ENCODE results near the gene TTLL10. TPM values are rescaled to one million over a fixed set of nuclear protein-coding genes. Genes with fewer than 3 reads are reported as not detected.

TTLL10 gene
- total and polyA plus RNA-seq, 4 donors, result not detected

GRCh38 chr1:1137256-1138045, 36.2 kb upstream of the TTLL10 start:
- Histone ChIP-seq H3K9me3 (ENCODE audit: control insufficient read depth in 4 of 4, low read length in 3 of 4) (no peaks in the 10 kb centered on the region), H3K36me3 (ENCODE audit: control insufficient read depth in 4 of 4, insufficient read depth in 3 of 4, low read depth in 1 of 4, low read length in 3 of 4) (no peaks in the 10 kb centered on the region), H3K27ac (ENCODE audit: low read depth in 1 of 2, low read length in 2 of 2) (no peak overlapping the region), H3K4me3 (ENCODE audit: low read depth in 1 of 3, low read length in 3 of 3) (no peak overlapping the region), H3K27me3 (ENCODE audit: control insufficient read depth in 4 of 4, insufficient read depth in 4 of 4, low read length in 3 of 4) (no peaks in the 10 kb centered on the region), H3K4me1 (ENCODE audit: control insufficient read depth in 4 of 4, insufficient read depth in 4 of 4, low read length in 3 of 4) (peaks cover 0 to 7% (median 1%) of the 10 kb centered on the region in 4 donors), H3K9ac (ENCODE audit: low read depth in 1 of 2, low read length in 2 of 2) (no peak overlapping the region)
- no peak for DNase-seq (ENCODE audit: low spot score)
- TF ChIP-seq EGR1 (IDR thresholded peaks at IDR 0.05; ENCODE audit: low read depth in 2 of 2) (no peak), JUND (IDR thresholded peaks at IDR 0.05) (no peak), ZBTB33 (IDR thresholded peaks at IDR 0.05) (no peak), GABPA (IDR thresholded peaks at IDR 0.05 in 1 of 2, conservative IDR thresholded peaks at IDR 0.05 in 1 of 2) (no peak), FOXA1 (IDR thresholded peaks at IDR 0.05) (no peak), NR2F2 (IDR thresholded peaks at IDR 0.05) (no peak), RAD21 (IDR thresholded peaks at IDR 0.05) (no peak), HNF4A (conservative IDR thresholded peaks at IDR 0.05) (no peak), SP1 (IDR thresholded peaks at IDR 0.05) (no peak)
- TF ChIP-seq, protein P1, sequence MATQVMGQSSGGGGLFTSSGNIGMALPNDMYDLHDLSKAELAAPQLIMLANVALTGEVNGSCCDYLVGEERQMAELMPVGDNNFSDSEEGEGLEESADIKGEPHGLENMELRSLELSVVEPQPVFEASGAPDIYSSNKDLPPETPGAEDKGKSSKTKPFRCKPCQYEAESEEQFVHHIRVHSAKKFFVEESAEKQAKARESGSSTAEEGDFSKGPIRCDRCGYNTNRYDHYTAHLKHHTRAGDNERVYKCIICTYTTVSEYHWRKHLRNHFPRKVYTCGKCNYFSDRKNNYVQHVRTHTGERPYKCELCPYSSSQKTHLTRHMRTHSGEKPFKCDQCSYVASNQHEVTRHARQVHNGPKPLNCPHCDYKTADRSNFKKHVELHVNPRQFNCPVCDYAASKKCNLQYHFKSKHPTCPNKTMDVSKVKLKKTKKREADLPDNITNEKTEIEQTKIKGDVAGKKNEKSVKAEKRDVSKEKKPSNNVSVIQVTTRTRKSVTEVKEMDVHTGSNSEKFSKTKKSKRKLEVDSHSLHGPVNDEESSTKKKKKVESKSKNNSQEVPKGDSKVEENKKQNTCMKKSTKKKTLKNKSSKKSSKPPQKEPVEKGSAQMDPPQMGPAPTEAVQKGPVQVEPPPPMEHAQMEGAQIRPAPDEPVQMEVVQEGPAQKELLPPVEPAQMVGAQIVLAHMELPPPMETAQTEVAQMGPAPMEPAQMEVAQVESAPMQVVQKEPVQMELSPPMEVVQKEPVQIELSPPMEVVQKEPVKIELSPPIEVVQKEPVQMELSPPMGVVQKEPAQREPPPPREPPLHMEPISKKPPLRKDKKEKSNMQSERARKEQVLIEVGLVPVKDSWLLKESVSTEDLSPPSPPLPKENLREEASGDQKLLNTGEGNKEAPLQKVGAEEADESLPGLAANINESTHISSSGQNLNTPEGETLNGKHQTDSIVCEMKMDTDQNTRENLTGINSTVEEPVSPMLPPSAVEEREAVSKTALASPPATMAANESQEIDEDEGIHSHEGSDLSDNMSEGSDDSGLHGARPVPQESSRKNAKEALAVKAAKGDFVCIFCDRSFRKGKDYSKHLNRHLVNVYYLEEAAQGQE (IDR thresholded peaks at IDR 0.05), result no peak
- 33% methylated on average over 36 of the region's 36 CpGs for WGBS

DNA sequence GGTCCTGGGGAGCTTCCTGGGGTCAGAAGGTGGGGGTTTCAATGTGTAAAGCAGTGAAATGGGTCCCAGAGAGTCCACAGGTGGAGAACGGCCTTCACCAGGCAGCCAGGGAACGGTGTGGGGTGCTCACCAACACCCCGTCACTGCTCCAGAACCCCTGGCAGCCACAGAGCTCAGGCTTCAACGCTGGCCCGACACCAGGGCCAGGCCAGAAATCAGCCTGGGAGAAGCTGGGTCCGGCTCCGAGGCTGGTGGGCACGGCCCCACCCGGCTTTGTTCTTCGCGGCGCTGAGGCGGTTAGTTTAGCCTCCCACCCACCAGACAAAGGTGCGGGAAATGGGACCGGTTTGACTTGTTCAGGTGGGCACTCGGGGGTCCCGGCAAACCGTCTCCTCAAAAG, 33.0 kb upstream of the TTLL10 start:
- no peak for DNase-seq (ENCODE audit: low spot score)
- H3K36me3 ChIP-seq (ENCODE audit: control insufficient read depth in 4 of 4, insufficient read depth in 3 of 4, low read depth in 1 of 4, low read length in 3 of 4), result no peaks in the 10 kb centered on the region
- H3K27ac ChIP-seq (ENCODE audit: low read depth in 1 of 2, low read length in 2 of 2), result no peak overlapping the region
- H3K9ac ChIP-seq (ENCODE audit: low read depth in 1 of 2, low read length in 2 of 2), result no peak overlapping the region
- WGBS, result 75% methylated on average over 18 of the region's 18 CpGs
- H3K27me3 ChIP-seq (ENCODE audit: control insufficient read depth in 4 of 4, insufficient read depth in 4 of 4, low read length in 3 of 4), result no peaks in the 10 kb centered on the region
- H3K9me3 ChIP-seq (ENCODE audit: control insufficient read depth in 4 of 4, low read length in 3 of 4), result no peaks in the 10 kb centered on the region
- H3K4me3 ChIP-seq (ENCODE audit: low read depth in 1 of 3, low read length in 3 of 3), result no peak overlapping the region
- H3K4me1 ChIP-seq (ENCODE audit: control insufficient read depth in 4 of 4, insufficient read depth in 4 of 4, low read length in 3 of 4), result no peaks in the 10 kb centered on the region
- TF ChIP-seq SP1 (IDR thresholded peaks at IDR 0.05) (no peak), YY1 (IDR thresholded peaks at IDR 0.05) (no peak), HNF4A (conservative IDR thresholded peaks at IDR 0.05) (no peak), RXRA (IDR thresholded peaks at IDR 0.05) (no peak), NR2F2 (IDR thresholded peaks at IDR 0.05) (no peak), ZBTB33 (IDR thresholded peaks at IDR 0.05) (no peak), TAF1 (conservative IDR thresholded peaks at IDR 0.05) (no peak), CTCF (IDR thresholded peaks at IDR 0.05; ENCODE audit: low read depth, low read length, missing input control) (no peak), FOXA2 (IDR thresholded peaks at IDR 0.05) (no peak), FOXA1 (IDR thresholded peaks at IDR 0.05) (no peak), RAD21 (IDR thresholded peaks at IDR 0.05) (no peak), HNF4G (IDR thresholded peaks at IDR 0.05) (no peak), GABPA (IDR thresholded peaks at IDR 0.05 in 1 of 2, conservative IDR thresholded peaks at IDR 0.05 in 1 of 2) (no peak)
- TF ChIP-seq, protein P2, sequence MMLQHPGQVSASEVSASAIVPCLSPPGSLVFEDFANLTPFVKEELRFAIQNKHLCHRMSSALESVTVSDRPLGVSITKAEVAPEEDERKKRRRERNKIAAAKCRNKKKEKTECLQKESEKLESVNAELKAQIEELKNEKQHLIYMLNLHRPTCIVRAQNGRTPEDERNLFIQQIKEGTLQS (IDR thresholded peaks at IDR 0.05), result no peak
- TF ChIP-seq, protein P3, sequence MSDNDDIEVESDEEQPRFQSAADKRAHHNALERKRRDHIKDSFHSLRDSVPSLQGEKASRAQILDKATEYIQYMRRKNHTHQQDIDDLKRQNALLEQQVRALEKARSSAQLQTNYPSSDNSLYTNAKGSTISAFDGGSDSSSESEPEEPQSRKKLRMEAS (IDR thresholded peaks at IDR 0.05), result no peak

Measured in liver (tissue), 9 donors.